Effector memory CD8-positive, alpha-beta T cell (primary cell): Measurements from ENCODE around the gene IL36RN.

Source experiments
- ATAC-seq: fragments of 150-1000 bp; cut with Tn5 transposase; replicated peaks from 2 replicates; pipeline ENCODE4 v1.10.0; 2021; ENCODE audit warnings: mild to moderate bottlenecking, moderate library complexity
- DNase-seq, 3 experiments: peaks; one replicate each; pipeline ENCODE4 v3.0.0; 2021
- H3K27ac Mint-ChIP-seq, 2 donors: one replicate each; pipeline ENCODE4 v1.8.0; 2022; ENCODE audit warnings: mild to moderate bottlenecking in 2 of 2, mixed read lengths in 2 of 2, moderate library complexity in 2 of 2
- H3K27me3 Mint-ChIP-seq, 2 donors: one replicate each; pipeline ENCODE4 v1.8.0; 2022; ENCODE audit warnings: mixed read lengths in 2 of 2
- H3K36me3 Mint-ChIP-seq: one replicate; pipeline ENCODE4 v1.8.0; 2022; ENCODE audit warnings: mild to moderate bottlenecking, moderate library complexity, mixed read lengths; ENCODE audit not compliant: insufficient read depth
- H3K4me1 Mint-ChIP-seq, 2 donors: one replicate each; pipeline ENCODE4 v1.8.0; 2022; ENCODE audit warnings: low read depth in 2 of 2, mixed read lengths in 2 of 2
- H3K4me3 Mint-ChIP-seq, 2 donors: one replicate each; pipeline ENCODE4 v1.8.0; 2022; ENCODE audit warnings: mild to moderate bottlenecking in 2 of 2, mixed read lengths in 2 of 2, moderate library complexity in 2 of 2
- H3K9me3 Mint-ChIP-seq, 2 donors: one replicate each; pipeline ENCODE4 v1.8.0; 2022; ENCODE audit warnings: mixed read lengths in 2 of 2

IL36RN gene

DNA sequence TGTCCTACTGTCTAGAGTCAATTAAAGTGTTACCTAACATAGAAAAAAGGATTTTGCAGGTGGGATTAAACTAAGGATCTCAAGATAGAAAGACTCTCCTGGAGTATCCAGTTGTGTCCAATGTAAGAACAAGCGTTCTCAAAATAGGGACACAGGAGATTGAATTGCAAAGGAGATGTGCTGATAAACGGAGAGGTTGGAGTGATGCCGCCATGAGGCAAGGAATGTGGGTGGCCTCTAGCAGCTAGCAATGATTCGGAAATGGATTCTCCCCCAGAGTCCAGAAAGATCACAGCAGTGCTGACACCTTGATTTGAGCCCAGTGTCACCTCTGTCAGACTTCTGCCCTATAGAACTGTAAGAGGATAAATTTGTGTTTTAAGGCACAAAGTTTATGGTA lies 44.3 kb downstream of the IL36RN start:
- H3K9me3 Mint-ChIP-seq: peaks cover 0 to 5% of the 10 kb centered on the region in 2 donors
- no peak overlapping the region for H3K27ac Mint-ChIP-seq
- no peak for DNase-seq
- H3K36me3 Mint-ChIP-seq: no peaks in the 10 kb centered on the region
- ATAC-seq: no peak
- peaks cover 18 to 23% of the 10 kb centered on the region in 2 donors for H3K27me3 Mint-ChIP-seq
- H3K4me1 Mint-ChIP-seq: peaks cover 1 to 2% of the 10 kb centered on the region in 2 donors
- H3K4me3 Mint-ChIP-seq: no peak overlapping the region

DNA sequence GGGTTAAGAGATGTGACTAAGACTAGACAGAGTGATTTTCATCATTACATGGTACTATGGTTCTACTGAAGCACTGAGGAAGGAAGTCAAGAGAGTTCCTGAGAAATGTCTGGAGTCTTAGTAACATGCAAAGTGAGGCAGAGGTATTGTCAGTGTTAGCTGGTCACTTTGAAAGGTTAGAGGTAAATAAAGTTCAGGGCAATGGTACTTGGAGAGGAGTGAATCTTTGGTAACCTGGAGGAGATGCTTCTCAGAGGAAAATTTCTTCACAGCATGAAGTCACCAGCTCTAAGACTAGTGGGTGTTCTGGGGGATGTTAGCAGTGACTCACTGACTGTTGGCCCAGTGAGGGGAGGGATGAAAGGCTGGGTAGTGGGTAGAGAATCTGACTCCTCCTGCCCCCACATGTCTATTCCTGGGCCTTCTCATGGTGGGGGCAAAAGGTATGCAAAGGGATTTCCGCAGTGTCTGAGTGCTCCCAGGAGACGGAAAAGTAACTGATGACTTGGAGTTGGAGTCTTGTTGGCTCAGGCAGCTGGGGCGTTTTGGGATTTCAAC lies 45.1 kb downstream of the IL36RN start:
- no peak overlapping the region for H3K4me3 Mint-ChIP-seq

DNA sequence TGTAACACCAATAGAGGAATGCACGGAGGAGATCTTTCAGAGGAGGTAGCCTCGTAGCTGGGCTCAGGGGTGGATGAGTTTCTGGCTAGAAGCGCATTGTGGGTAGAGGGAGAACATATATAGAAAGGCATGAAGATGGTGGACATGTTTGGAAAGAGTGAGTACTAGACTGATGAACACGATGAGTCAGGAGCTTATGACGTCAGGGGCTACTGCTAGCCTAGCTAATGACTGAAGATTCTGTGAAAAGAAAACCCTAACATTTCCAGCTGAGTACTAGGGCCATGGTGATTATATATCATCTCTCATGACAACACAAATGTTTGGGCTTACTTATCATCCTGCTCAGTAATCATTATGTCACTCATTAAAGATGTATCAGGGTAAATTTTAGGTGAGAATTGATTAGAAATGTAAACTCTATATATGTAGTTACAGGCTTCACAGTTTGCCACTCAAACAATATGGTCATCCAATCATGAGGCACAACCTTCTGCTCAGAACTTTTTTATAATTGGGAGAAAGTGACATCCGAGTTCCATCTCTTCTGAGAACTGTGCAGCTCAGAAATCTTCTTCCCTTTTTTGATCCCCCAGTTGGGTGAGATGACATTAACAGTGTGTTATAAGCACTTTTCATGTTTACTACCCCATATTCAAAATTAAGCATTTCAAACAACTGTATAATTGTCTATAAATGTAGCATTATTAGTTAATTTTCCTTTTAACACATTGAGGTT lies 46.2 kb downstream of the IL36RN start:
- Mint-ChIP-seq H3K4me3 (no peak overlapping the region), H3K27ac (no peak overlapping the region)
- ATAC-seq: no peak

More for the DNA sequence above, 45.1 kb downstream of the IL36RN start:
- no peak overlapping the region for H3K27ac Mint-ChIP-seq
- no peak for DNase-seq
- no peaks in the 10 kb centered on the region for H3K36me3 Mint-ChIP-seq
- H3K9me3 Mint-ChIP-seq: peaks cover 0 to 5% of the 10 kb centered on the region in 2 donors
- ATAC-seq: no peak
- no peaks in the 10 kb centered on the region for H3K4me1 Mint-ChIP-seq
- peaks cover 25 to 31% of the 10 kb centered on the region in 2 donors for H3K27me3 Mint-ChIP-seq

DNA sequence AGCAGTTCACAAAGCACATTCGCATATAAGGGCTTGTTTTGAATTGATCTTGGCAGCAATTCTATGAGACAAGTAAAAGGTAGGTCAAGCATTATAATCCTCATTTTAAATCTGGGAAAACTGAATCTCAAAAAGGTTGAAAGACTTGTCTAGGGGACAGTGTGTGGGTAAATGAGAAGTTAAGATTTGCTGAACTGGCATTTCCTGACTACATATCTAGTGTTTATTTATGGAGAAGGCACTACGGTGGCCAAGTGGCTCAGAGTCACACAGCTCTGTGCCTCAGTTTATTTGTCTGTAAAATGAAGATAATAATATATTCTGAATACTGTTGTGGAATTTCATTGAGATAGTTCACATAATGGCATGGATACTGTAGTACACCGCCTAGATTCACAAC lies 52.1 kb downstream of the IL36RN start:
- no peaks in the 10 kb centered on the region for H3K36me3 Mint-ChIP-seq
- peaks cover 11 to 12% of the 10 kb centered on the region in 2 donors for H3K27me3 Mint-ChIP-seq
- DNase-seq (no peak), ATAC-seq (no peak)
- peaks cover 0 to 5% of the 10 kb centered on the region in 2 donors for H3K4me1 Mint-ChIP-seq
- H3K9me3 Mint-ChIP-seq: no peaks in the 10 kb centered on the region
- no peak overlapping the region for H3K27ac Mint-ChIP-seq
- no peak overlapping the region for H3K4me3 Mint-ChIP-seq

More for the DNA sequence above, 46.2 kb downstream of the IL36RN start:
- peaks cover 25 to 31% of the 10 kb centered on the region in 2 donors for H3K27me3 Mint-ChIP-seq
- no peak for DNase-seq
- peaks cover 0 to 5% of the 10 kb centered on the region in 2 donors for H3K9me3 Mint-ChIP-seq
- H3K4me1 Mint-ChIP-seq: no peaks in the 10 kb centered on the region
- H3K36me3 Mint-ChIP-seq: no peaks in the 10 kb centered on the region

DNA sequence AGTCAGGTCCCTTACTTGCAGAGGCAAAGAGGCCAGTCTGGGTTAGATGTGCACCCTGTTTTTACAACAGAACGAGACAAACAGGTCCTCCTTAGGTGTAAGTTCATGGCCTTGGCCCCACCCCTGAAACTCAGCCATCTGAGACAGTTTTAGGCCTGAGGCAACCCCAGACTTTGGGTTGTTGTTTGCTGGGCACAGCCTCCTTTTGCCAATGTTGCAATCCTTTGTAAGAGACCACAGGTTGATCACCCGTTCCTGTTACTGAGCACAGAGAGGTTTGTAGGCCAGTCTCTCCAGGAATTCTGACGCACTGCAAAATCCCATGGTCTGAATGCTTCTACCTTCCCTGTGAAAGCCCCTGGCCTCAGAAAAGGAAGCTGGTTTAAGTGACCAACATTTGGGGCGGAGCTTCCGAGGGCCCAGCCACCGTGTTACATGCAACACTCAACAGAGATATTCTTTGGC lies 52.9 kb downstream of the IL36RN start:
- Mint-ChIP-seq H3K27me3 (peaks cover 10 to 11% of the 10 kb centered on the region in 2 donors), H3K9me3 (no peaks in the 10 kb centered on the region), H3K27ac (no peak overlapping the region), H3K4me1 (peaks cover 0 to 8% of the 10 kb centered on the region in 2 donors), H3K4me3 (no peak overlapping the region), H3K36me3 (no peaks in the 10 kb centered on the region)
- DNase-seq (no peak), ATAC-seq (no peak)

DNA sequence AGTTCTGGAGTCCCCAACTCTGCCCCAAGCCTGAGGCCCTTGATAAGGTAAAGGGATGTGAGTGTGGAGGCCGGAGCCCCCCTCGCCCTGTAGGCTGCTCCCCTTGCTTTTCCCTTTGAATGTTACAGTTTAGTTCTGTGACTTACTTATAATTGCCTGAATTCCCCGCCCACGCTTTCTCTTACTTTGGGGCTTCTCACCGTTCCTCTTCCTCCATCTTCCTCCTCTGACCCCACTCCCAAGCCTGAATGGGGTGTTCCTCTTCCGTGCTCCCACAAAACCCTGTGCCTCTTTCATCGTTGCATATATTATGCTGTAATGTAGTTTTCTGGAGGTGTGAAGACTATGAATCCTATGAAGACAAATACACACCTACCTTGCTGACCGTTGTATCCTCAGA lies 53.4 kb downstream of the IL36RN start:
- Mint-ChIP-seq H3K27ac (no peak overlapping the region), H3K27me3 (peaks cover 6 to 11% of the 10 kb centered on the region in 2 donors), H3K4me3 (no peak overlapping the region), H3K9me3 (no peaks in the 10 kb centered on the region), H3K4me1 (peaks cover 0 to 8% of the 10 kb centered on the region in 2 donors), H3K36me3 (no peaks in the 10 kb centered on the region)
- no peak for ATAC-seq
- DNase-seq: no peak

DNA sequence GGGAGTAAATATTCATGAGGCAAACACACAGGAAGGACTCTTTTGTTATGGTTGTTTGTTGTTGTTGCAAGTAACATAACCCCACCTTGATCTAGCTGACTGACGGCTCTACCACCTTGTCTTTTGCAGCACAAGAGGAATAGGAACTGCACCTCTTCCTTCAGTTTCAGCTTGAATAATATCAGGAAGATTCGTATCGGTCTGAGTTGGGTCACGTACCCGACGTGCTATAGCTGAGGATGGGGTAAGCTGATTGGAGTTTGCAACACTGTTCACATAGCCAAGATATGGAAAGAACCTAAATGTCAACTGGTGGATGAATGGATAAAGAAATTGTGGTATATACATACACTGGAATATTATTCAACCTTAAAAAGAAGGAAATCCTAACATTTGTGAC lies 53.9 kb downstream of the IL36RN start:
- ATAC-seq: no peak
- Mint-ChIP-seq H3K27me3 (peaks cover 6 to 11% of the 10 kb centered on the region in 2 donors), H3K9me3 (no peaks in the 10 kb centered on the region), H3K36me3 (no peaks in the 10 kb centered on the region), H3K27ac (no peak overlapping the region), H3K4me1 (peaks cover 0 to 8% of the 10 kb centered on the region in 2 donors), H3K4me3 (no peak overlapping the region)
- no peak for DNase-seq

DNA sequence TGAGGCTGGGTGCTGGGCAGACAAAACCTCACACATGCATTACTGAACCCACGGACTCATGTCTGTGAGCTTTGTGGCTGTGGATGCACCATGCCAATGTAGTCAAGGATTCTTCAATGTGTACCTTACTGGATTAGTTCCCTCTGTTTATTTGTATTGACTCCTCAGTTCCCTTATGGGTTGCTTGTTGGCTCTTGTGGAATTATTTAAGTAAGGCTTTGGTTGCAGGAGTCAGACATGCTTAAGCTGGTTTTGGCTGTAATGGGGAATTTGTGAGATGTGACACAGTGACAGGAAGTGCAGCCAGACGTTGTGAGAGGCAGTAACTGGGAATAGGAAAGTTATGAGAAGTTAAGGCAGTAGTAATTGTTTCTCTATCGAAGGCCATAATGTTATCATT lies 54.8 kb downstream of the IL36RN start:
- Mint-ChIP-seq H3K27me3 (peaks cover under 1 to 2% of the 10 kb centered on the region in 2 donors), H3K36me3 (no peaks in the 10 kb centered on the region), H3K9me3 (no peaks in the 10 kb centered on the region), H3K27ac (no peak overlapping the region), H3K4me1 (peaks cover 0 to 8% of the 10 kb centered on the region in 2 donors), H3K4me3 (no peak overlapping the region)
- no peak for ATAC-seq
- no peak for DNase-seq
